Measurements from ENCODE around the gene FAM3A. TPM values are rescaled to one million over a fixed set of nuclear protein-coding genes. Genes with fewer than 3 reads are reported as not detected.

The FAM3A gene
- total RNA-seq, 2 donors from 2014 or later, result 23.6 to 24.3 TPM

DNA sequence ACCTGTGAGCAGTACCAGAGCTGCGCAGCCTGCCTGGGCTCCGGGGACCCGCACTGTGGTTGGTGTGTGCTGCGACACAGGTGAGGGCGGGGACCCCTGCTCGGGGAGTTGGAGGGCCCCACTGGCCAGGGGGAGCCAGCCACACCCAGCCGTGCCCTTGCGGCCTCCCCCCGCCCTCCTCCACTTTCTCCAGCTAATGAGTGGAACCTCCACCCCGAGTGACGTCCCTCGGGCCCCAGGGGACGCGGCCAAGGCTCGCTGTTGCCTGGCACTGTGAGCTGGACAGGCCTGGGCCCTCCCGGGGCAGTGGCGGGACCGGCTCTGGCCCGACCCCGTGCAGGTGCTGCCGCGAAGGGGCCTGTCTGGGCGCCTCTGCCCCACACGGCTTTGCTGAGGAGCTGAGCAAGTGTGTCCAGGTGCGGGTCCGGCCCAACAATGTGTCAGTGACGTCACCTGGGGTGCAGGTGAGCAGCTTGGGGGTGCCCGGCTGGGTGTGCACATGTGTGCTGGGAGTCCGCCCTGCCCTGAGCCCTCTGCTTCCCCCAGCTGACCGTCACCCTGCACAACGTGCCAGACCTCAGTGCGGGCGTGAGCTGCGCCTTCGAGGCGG is 52.3 kb downstream of the FAM3A start:
- no peaks in the 10 kb centered on the region for H3K36me3 ChIP-seq (ENCODE audit: control insufficient read depth, insufficient read depth, low read length)
- Mint-ChIP-seq H3K36me3 (ENCODE audit: low read depth) (peaks cover 8% of the 10 kb centered on the region), H3K4me1 (no peaks in the 10 kb centered on the region), H3K27ac (no peak overlapping the region), H3K27me3 (ENCODE audit: insufficient read depth) (no peaks in the 10 kb centered on the region), H3K4me3 (no peak overlapping the region), H3K9me3 (peaks cover 56% of the 10 kb centered on the region)
- H3K9me3 ChIP-seq (ENCODE audit: control insufficient read depth, low read length), result no peaks in the 10 kb centered on the region
- no peaks in the 10 kb centered on the region for H3K4me1 ChIP-seq (ENCODE audit: control insufficient read depth, insufficient read depth, low read length)
- no peak overlapping the region for H3K9ac ChIP-seq (ENCODE audit: extremely low read depth, low read length, poor library complexity, severe bottlenecking)
- no peak for TF ChIP-seq CTCF (conservative IDR thresholded peaks at IDR 0.05)
- H3K4me3 ChIP-seq (ENCODE audit: low read length), result no peak overlapping the region
- 97 to 100% methylated on average over 2 to 33 of the region's 36 CpGs for WGBS, 2 experiments (ENCODE audit: insufficient coverage in 1 of 2, insufficient read length in 1 of 2)
- H3K27ac ChIP-seq (ENCODE audit: low read depth, low read length), result no peak overlapping the region
- no peaks in the 10 kb centered on the region for H3K27me3 ChIP-seq (ENCODE audit: control insufficient read depth, insufficient read depth, low read length, poor library complexity, severe bottlenecking)
- DNase-seq, result no peak

DNA sequence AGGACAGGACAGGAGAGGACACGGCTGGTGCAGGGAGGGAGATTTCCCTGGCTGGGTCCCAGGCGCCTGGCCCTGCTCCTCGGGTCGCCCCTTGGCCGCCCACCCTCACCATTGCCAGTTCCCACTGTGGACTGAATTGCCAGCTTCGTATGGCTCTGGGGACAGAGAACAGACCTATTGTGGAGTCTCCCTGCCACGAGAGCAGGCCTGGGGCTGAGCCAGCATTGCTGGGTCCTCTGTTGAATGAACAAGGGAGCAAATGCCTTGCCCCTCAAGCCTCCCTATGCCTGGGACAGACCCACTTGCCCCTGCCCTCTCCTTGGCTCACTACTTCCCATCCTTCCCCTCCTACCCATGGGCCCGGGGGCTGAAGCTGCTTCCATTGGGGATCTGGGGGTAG is 53.6 kb downstream of the FAM3A start:
- TF ChIP-seq CTCF (conservative IDR thresholded peaks at IDR 0.05), result no peak
- Histone ChIP-seq H3K4me3 (ENCODE audit: low read length) (no peak overlapping the region), H3K9ac (ENCODE audit: extremely low read depth, low read length, poor library complexity, severe bottlenecking) (no peak overlapping the region), H3K27me3 (ENCODE audit: control insufficient read depth, insufficient read depth, low read length, poor library complexity, severe bottlenecking) (no peaks in the 10 kb centered on the region), H3K27ac (ENCODE audit: low read depth, low read length) (no peak overlapping the region), H3K9me3 (ENCODE audit: control insufficient read depth, low read length) (no peaks in the 10 kb centered on the region), H3K36me3 (ENCODE audit: control insufficient read depth, insufficient read depth, low read length) (no peaks in the 10 kb centered on the region), H3K4me1 (ENCODE audit: control insufficient read depth, insufficient read depth, low read length) (no peaks in the 10 kb centered on the region)
- Mint-ChIP-seq H3K4me1 (no peaks in the 10 kb centered on the region), H3K4me3 (no peak overlapping the region), H3K27ac (no peak overlapping the region), H3K9me3 (peaks cover 54% of the 10 kb centered on the region), H3K27me3 (ENCODE audit: insufficient read depth) (peaks cover 1% of the 10 kb centered on the region), H3K36me3 (ENCODE audit: low read depth) (peaks cover 8% of the 10 kb centered on the region)
- 97% methylated on average over 7 of the region's 8 CpGs; no CpG with 5 or more reads in 1 of the 2 experiments for WGBS, 2 experiments (ENCODE audit: insufficient coverage in 1 of 2, insufficient read length in 1 of 2)
- DNase-seq, result no peak

GRCh38 chrX:154460326-154460725 is 55.7 kb downstream of the FAM3A start:
- Mint-ChIP-seq H3K36me3 (ENCODE audit: low read depth) (peaks cover 8% of the 10 kb centered on the region), H3K4me3 (peak overlapping the region; percentile 70)
- H3K4me3 ChIP-seq (ENCODE audit: low read length), result no peak overlapping the region

More at GRCh38 chrX:154460326-154460725, 55.7 kb downstream of the FAM3A start:
- WGBS, 2 experiments (ENCODE audit: insufficient coverage in 1 of 2, insufficient read length in 1 of 2), result 90 to 95% methylated on average over 4 to 26 of the region's 26 CpGs
- no peaks in the 10 kb centered on the region for H3K4me1 Mint-ChIP-seq
- H3K27me3 Mint-ChIP-seq (ENCODE audit: insufficient read depth), result peaks cover 3% of the 10 kb centered on the region
- H3K27ac Mint-ChIP-seq, result no peak overlapping the region
- peaks cover 61% of the 10 kb centered on the region for H3K9me3 Mint-ChIP-seq
- Histone ChIP-seq H3K36me3 (ENCODE audit: control insufficient read depth, insufficient read depth, low read length) (no peaks in the 10 kb centered on the region), H3K4me1 (ENCODE audit: control insufficient read depth, insufficient read depth, low read length) (no peaks in the 10 kb centered on the region), H3K9me3 (ENCODE audit: control insufficient read depth, low read length) (no peaks in the 10 kb centered on the region), H3K27ac (ENCODE audit: low read depth, low read length) (no peak overlapping the region), H3K9ac (ENCODE audit: extremely low read depth, low read length, poor library complexity, severe bottlenecking) (no peak overlapping the region), H3K27me3 (ENCODE audit: control insufficient read depth, insufficient read depth, low read length, poor library complexity, severe bottlenecking) (no peaks in the 10 kb centered on the region)
- no peak for DNase-seq
- TF ChIP-seq CTCF (conservative IDR thresholded peaks at IDR 0.05), result peak; percentile 23
